ENCODE data around the gene NPS. TPM values are rescaled to one million over a fixed set of nuclear protein-coding genes. Genes with fewer than 3 reads are reported as not detected.

The NPS gene
- total RNA-seq, 1 experiment from 2014 or later: not detected

DNA sequence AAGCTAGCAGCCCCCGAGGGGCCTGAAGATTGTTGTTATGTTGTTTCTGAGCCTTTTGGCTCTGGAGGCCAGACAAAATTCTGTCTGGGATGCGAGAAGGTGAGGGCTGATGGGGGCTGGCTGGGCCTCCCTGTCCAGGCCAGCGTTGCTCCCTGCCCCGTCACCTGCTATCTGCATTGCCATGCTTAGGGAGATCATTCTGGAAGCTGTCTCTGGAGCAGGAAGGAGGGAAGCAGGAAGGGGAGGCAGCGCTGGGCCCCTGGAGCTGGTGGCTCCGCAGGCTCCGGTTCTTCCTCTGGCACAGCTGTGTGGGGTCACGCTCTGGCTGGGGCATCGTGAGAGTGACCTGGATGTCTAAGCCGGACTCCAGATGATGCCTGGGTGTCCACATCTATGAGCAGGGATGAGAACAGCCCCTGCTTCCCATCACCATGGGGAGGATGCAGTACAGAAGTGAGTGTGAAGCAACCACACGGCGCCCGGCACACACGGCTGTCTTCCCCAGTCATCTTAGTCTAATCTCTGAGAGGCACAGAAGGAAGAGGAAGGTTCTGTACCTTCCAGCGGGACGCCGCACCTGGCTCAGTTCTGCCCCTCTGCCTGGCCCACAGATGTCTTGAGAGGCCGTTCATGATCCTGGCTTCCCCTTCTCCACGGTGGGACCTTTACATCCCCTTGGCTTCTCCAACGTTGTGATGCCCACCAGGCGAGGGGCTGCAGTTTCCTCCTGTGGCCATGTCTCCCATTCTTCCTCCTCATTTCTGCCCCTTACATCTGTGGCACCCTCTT lies 11.9 kb upstream of the NPS start:
- 0 out of 2 replicates have a peak, but pooled peaks cover 2% of the 10 kb centered on the region for H3K27me3 ChIP-seq (ENCODE audit: control insufficient read depth, insufficient read depth, low read length)
- no peak overlapping the region for H3K4me3 ChIP-seq (ENCODE audit: low read depth in 2 of 2, low read length in 2 of 2)
- ATAC-seq (no peak), DNase-seq (ENCODE audit: low read depth, low spot score) (no peak)
- in situ Hi-C loops (cut with HindIII; ENCODE audit: low pct_unique_long_range_greater_than_20kb, low sequenced_read_pairs) (no loop called here), intact Hi-C loops (cut with micrococcal nuclease; ENCODE audit: unreplicated experiment) (no loop called here)
- H3K9me3 ChIP-seq (ENCODE audit: control insufficient read depth, insufficient read depth, low read depth, low read length): no peaks in the 10 kb centered on the region
- BruUV-seq (replicated peaks): no TSS peak
- H3K36me3 ChIP-seq (ENCODE audit: control insufficient read depth, insufficient read depth, low read length): no peaks in the 10 kb centered on the region
- CTCF ChIA-PET: no interaction called here
- TF ChIP-seq, protein P1, sequence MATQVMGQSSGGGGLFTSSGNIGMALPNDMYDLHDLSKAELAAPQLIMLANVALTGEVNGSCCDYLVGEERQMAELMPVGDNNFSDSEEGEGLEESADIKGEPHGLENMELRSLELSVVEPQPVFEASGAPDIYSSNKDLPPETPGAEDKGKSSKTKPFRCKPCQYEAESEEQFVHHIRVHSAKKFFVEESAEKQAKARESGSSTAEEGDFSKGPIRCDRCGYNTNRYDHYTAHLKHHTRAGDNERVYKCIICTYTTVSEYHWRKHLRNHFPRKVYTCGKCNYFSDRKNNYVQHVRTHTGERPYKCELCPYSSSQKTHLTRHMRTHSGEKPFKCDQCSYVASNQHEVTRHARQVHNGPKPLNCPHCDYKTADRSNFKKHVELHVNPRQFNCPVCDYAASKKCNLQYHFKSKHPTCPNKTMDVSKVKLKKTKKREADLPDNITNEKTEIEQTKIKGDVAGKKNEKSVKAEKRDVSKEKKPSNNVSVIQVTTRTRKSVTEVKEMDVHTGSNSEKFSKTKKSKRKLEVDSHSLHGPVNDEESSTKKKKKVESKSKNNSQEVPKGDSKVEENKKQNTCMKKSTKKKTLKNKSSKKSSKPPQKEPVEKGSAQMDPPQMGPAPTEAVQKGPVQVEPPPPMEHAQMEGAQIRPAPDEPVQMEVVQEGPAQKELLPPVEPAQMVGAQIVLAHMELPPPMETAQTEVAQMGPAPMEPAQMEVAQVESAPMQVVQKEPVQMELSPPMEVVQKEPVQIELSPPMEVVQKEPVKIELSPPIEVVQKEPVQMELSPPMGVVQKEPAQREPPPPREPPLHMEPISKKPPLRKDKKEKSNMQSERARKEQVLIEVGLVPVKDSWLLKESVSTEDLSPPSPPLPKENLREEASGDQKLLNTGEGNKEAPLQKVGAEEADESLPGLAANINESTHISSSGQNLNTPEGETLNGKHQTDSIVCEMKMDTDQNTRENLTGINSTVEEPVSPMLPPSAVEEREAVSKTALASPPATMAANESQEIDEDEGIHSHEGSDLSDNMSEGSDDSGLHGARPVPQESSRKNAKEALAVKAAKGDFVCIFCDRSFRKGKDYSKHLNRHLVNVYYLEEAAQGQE (IDR thresholded peaks at IDR 0.05; ENCODE audit: insufficient read depth in 1 of 2, low read depth in 2 of 2, low read length in 1 of 2): no peak
- no peak for TF ChIP-seq TCF7L2 (IDR thresholded peaks at IDR 0.05; ENCODE audit: low read depth, low read length)
- TF ChIP-seq SIN3A (IDR thresholded peaks at IDR 0.05; ENCODE audit: borderline replicate concordance, insufficient read depth, low read depth, low read length): no peak
- TF ChIP-seq POLR2AphosphoS5 (IDR thresholded peaks at IDR 0.05; ENCODE audit: low read depth, low read length): no peak
- TF ChIP-seq, protein P2, sequence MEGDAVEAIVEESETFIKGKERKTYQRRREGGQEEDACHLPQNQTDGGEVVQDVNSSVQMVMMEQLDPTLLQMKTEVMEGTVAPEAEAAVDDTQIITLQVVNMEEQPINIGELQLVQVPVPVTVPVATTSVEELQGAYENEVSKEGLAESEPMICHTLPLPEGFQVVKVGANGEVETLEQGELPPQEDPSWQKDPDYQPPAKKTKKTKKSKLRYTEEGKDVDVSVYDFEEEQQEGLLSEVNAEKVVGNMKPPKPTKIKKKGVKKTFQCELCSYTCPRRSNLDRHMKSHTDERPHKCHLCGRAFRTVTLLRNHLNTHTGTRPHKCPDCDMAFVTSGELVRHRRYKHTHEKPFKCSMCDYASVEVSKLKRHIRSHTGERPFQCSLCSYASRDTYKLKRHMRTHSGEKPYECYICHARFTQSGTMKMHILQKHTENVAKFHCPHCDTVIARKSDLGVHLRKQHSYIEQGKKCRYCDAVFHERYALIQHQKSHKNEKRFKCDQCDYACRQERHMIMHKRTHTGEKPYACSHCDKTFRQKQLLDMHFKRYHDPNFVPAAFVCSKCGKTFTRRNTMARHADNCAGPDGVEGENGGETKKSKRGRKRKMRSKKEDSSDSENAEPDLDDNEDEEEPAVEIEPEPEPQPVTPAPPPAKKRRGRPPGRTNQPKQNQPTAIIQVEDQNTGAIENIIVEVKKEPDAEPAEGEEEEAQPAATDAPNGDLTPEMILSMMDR (IDR thresholded peaks at IDR 0.05): no peak
- POLR2A ChIA-PET: no interaction called here
- no peak overlapping the region for H3K27ac ChIP-seq (ENCODE audit: low read length)
- H3K4me1 ChIP-seq (ENCODE audit: control insufficient read depth, insufficient read depth, low read length): no peaks in the 10 kb centered on the region

DNA sequence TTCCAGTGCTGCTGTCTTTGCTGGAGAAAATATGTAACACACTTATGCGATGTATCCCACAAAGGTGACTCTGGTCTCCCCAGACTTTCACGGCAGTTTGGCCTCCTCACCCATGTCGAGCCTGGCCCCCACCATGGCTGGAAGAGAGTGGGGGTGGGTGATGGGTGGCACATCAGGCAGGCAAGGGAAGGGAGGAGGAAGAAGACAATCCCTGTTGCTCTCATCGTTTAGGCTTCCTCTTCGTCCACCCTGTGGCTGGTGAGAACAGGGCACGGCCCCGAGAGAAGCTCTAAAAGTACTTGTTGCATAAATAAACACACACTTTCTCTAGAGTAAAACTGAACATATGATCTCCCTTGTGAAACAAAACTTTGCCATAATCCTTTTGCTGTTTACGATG lies 11.2 kb upstream of the NPS start:
- TF ChIP-seq POLR2AphosphoS5 (IDR thresholded peaks at IDR 0.05; ENCODE audit: low read depth, low read length) (no peak), SIN3A (IDR thresholded peaks at IDR 0.05; ENCODE audit: borderline replicate concordance, insufficient read depth, low read depth, low read length) (no peak), TCF7L2 (IDR thresholded peaks at IDR 0.05; ENCODE audit: low read depth, low read length) (no peak)
- TF ChIP-seq, protein P1 (IDR thresholded peaks at IDR 0.05; ENCODE audit: insufficient read depth in 1 of 2, low read depth in 2 of 2, low read length in 1 of 2): no peak
- TF ChIP-seq, protein P2 (IDR thresholded peaks at IDR 0.05): no peak
- Histone ChIP-seq H3K27ac (ENCODE audit: low read length) (no peak overlapping the region), H3K27me3 (ENCODE audit: control insufficient read depth, insufficient read depth, low read length) (0 out of 2 replicates have a peak, but pooled peaks cover 2% of the 10 kb centered on the region), H3K4me3 (ENCODE audit: low read depth in 2 of 2, low read length in 2 of 2) (no peak overlapping the region), H3K4me1 (ENCODE audit: control insufficient read depth, insufficient read depth, low read length) (no peaks in the 10 kb centered on the region), H3K9me3 (ENCODE audit: control insufficient read depth, insufficient read depth, low read depth, low read length) (no peaks in the 10 kb centered on the region), H3K36me3 (ENCODE audit: control insufficient read depth, insufficient read depth, low read length) (no peaks in the 10 kb centered on the region)
- ATAC-seq (no peak), DNase-seq (ENCODE audit: low read depth, low spot score) (no peak)
- intact Hi-C loops (cut with micrococcal nuclease; ENCODE audit: unreplicated experiment) (no loop called here), in situ Hi-C loops (cut with HindIII; ENCODE audit: low pct_unique_long_range_greater_than_20kb, low sequenced_read_pairs) (no loop called here)
- POLR2A ChIA-PET: no interaction called here
- CTCF ChIA-PET: no interaction called here
- no TSS peak for BruUV-seq (replicated peaks)
